HG02840 (cell line): ENCODE measurements around the gene ZNF608.

Source experiments
- ATAC-seq: cut with Tn5 transposase; IDR thresholded peaks from one replicate; pipeline ENCODE4 v1.9.1; 2021; ENCODE audit warnings: mild to moderate bottlenecking, moderate library complexity, moderate number of reproducible peaks; ENCODE audit not compliant: unreplicated experiment, low FRiP score

ZNF608 gene

DNA sequence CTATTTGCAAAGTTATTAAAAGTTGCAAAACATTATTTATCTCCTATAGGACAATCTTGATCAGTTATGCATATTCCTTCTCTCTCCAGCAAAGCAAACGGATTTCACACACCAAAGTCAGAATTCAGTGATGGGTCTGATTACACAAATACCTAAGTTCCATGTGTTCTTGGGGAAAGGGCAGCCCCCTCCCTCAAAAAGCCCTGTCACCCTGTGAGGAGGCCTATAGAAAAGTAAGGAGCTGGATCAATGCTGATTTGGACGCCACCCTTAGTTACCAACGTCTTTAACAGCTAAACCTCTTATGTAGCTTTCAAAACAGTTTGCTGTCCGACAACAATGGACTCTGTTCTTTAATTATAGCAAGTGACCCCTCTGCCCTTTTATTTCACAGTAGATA, 6.4 kb downstream of the ZNF608 start:
- no peak for ATAC-seq

- ATAC-seq: no peak
Observed at GRCh38 chr5:124739634-124740025, 6.8 kb downstream of the ZNF608 start.

- ATAC-seq: no peak
Observed at GRCh38 chr5:124738681-124739633, 7.5 kb downstream of the ZNF608 start.

GRCh38 chr5:124737651-124738050, 8.8 kb downstream of the ZNF608 start:
- no peak for ATAC-seq

GRCh38 chr5:124736805-124737188, 9.6 kb downstream of the ZNF608 start:
- no peak for ATAC-seq

DNA sequence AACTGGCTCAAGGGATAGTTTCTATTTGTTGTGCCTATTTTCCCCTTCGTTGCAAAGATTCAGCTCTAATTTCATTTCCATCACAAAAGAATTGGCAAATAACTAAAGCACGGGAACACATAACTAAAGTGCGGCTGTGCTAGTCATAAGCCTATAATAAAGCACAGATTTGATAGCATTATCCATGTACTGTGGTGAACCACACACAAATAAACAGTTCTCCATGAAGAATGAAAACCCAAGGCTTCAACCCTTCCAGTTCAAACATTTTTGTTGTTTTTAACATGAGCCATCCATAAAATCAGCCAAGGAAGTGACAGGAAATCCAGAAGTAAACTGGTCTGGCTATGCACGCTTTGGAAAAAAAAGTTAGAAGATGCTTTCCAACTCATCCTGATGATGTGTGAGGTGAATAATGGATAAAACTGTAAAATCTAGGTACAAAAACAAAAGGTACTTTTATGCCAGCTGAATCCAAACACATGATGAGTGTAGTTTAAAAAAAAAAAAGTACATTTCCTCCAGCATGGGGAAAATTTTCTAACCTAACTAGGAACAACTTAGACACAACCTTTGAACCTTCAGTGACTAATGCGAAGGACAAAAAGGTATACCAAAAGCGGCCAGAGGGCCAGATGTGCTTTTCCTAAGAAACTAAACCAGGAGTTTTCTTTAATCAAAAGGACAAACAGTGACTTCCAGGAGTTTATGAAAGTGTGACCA, 10.2 kb downstream of the ZNF608 start:
- no peak for ATAC-seq

- no peak for ATAC-seq
Observed at GRCh38 chr5:124735169-124735858, 11.1 kb downstream of the ZNF608 start.

- ATAC-seq: no peak
Observed at GRCh38 chr5:124734574-124735168, 11.8 kb downstream of the ZNF608 start.

- no peak for ATAC-seq
Observed at GRCh38 chr5:124733329-124733650, 13.1 kb downstream of the ZNF608 start.

DNA sequence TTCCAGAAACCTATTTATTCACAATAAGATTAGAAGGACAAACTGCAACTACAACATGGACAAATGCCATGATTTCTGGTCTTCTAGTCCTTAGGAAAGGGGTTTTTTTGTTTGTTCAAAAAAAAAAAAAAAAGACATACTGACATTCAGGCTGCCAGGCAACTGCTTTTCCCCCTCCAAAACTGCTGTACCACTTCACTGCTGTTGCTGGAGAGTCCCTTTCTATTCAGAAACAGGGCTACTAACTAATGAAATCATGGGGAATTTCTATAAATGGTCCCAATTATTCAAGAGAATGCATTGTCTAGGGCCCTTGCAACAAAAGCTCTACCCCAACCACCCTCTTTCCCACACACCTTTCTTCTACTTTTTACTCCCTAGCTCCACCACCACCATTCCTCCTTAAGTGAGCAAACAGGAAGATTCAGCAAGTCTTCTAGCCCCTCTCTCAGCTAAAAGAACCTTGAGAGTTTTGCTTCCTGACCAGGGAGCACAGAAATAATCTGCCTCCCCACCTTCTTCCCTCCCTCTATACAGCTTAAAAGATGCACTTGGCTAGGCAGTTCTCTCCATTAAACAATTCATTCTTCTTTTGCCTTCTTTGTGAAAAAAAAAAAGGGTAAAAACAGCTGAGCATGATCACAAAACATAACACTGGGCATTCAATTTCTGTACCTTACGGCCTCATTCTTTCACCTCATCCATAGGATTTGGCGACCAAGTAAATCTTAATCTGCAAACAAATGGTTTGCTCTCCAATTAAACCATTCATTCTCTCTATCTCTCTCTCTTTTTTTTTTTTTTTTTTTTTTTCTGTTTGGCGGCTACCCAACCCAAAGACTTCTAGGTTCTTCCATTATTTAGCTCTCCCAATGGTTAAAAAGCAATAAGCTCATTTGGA, 13.8 kb downstream of the ZNF608 start:
- ATAC-seq: no peak

DNA sequence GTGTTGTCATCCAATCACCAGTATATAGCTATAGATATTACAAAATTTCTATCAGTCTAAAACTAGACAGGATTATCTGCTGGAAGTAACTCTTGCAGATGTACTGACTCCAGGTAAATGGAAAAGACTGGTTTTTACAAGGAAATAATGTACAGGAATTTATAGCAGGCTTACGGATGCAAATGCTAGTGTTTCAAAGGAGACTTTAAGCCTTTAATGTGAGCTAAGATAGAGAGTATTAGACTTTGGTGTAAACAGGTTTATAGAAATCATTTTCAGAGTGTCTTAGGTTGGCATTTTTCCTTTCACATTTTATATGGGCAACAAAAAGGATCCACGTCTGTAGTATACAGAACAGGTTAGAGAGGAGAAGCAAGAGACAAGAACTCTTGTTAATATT, 16.1 kb downstream of the ZNF608 start:
- no peak for ATAC-seq

GRCh38 chr5:124729720-124730359, 16.6 kb downstream of the ZNF608 start:
- ATAC-seq: no peak

GRCh38 chr5:124728968-124729332, 17.5 kb downstream of the ZNF608 start:
- ATAC-seq: no peak

DNA sequence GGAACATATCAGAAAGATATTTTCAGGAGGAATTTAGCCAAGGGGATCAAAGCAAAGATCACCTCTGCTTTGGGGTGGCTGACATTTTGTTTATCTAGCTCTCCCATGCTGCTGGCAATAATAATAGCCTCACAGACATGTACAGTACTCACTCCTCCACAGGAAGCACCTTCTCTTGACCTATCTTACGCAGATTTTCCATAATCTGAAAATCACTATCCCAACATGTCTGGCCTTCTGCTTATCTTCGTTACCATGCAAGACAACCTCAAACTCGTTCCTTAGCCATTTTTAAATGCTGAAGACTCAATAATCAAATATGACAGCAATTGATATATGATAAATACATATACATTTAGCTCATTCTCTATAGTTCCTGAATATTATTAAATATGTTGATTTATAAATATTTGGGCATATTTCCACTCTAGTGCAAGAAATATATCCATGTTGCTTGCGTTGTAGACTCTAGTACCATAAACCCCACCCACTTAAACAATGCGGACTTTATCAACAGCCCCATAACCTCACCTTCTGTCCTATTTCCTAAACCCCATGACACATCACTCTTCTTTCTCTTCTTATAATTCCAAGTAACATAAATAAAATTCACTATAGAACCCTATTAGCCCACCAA, 18.0 kb downstream of the ZNF608 start:
- no peak for ATAC-seq

GRCh38 chr5:124726631-124727362, 19.6 kb downstream of the ZNF608 start:
- no peak for ATAC-seq

DNA sequence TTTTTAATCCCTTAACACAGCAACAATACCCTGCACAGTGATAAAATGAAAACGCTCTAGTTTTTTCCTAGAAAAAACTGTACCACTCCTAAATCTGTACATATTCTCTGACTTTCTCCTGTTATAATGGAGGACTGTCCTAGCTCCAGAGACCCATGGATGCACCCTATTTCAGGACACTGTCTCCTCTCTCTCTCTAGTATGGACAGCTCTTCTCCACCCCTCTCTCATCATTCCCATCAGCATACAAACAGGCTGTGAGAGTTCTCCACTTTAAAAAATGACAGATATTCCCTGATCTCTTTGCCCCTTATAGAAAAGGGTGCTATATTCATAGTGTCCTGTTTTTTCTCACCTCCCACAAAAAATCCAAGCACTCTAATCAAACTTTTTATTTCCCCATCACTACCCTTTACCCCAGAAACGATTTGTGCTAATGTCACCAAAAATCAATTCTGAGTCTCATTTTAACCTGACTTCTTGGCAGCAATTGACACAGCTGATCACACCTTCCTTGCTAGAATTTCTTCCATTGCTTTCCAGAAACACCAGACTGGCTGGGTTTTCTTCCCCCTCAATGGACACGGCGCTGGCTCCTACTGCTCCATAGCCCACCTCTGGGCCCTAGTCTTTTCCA, 20.7 kb downstream of the ZNF608 start:
- ATAC-seq: no peak

DNA sequence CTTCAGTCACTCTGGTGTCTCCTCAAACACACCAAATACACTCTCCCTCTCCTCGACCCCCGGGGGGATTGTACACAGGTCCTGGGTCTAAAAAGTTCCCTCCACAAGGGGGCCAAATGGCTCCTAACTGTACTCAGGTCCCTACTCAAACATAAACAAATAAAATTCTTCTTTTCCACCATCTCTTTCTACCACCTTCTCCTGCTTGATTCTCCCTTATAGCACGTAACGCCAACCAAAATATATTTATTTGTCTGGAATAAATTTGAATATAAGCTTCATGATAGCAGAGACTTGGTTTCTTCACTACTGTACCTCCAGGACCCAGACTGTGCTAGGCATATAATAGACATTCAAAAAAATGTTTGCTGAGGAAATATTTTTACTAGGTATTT, 21.4 kb downstream of the ZNF608 start:
- ATAC-seq: peak; percentile 56
